Lower leg skin (tissue), 3 donors: ENCODE data around the gene MRPL43.

Source experiments
- POLR2A ChIP-seq, 2 donors: fragments of 450-650 bp; IDR thresholded peaks; one replicate each; pipeline ENCODE4 v1.6.1; 2016 to 2017; ENCODE audit warnings: antibody characterized with exemption in 2 of 2, mild to moderate bottlenecking in 1 of 2, moderate library complexity in 1 of 2
- TF ChIP-seq, protein P1 (sequence below), 3 donors: fragments of 450-650 bp; IDR thresholded peaks; one replicate each; pipeline ENCODE4 v1.5.1; 2016; ENCODE audit warnings: antibody characterized with exemption in 3 of 3, mild to moderate bottlenecking in 3 of 3, moderate library complexity in 2 of 3

DNA sequence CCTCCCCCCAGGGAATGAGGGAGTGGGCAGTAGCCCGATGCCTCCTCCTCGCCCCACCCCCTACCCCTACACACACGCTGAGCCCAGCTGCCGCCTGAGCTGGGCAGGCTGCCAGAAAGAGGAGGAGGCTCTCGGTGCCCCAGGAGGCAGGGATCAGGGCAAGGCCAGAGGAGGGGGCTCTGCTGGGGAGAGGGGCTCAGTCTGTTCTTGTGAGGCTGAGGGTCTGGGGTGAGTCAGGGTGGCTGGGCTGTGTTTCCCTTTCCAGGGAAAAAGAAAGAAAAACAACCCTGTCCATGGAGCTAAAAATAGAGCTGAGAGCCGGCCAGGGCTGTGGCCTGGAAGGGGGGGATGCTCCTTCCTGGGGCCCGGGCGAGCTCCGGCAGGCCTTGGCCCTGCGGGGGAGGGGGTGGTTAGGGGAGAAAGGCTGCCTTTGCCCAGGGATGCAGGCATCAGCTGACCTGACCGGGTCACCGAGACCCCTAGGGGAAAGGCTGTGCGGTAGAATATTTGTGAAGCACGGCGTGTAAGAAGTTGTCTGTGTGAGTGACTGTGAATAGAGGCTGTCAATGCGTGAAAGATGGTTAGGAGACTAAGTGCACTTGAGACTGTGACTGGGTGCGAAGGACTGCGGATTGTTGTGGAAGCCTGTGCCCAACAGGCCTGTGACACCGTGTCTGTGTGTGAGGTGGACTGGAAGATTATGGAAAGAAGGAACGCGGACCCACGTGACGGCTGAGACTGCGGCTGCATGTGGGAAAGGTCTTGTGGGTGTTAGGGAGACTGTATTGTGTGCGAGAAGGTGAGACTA lies 11.1 kb upstream of the MRPL43 start:
- TF ChIP-seq, protein P1, sequence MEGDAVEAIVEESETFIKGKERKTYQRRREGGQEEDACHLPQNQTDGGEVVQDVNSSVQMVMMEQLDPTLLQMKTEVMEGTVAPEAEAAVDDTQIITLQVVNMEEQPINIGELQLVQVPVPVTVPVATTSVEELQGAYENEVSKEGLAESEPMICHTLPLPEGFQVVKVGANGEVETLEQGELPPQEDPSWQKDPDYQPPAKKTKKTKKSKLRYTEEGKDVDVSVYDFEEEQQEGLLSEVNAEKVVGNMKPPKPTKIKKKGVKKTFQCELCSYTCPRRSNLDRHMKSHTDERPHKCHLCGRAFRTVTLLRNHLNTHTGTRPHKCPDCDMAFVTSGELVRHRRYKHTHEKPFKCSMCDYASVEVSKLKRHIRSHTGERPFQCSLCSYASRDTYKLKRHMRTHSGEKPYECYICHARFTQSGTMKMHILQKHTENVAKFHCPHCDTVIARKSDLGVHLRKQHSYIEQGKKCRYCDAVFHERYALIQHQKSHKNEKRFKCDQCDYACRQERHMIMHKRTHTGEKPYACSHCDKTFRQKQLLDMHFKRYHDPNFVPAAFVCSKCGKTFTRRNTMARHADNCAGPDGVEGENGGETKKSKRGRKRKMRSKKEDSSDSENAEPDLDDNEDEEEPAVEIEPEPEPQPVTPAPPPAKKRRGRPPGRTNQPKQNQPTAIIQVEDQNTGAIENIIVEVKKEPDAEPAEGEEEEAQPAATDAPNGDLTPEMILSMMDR (IDR thresholded peaks at IDR 0.05): no peak
- TF ChIP-seq POLR2A (IDR thresholded peaks at IDR 0.05): no peak
